GM18519 (cell line): ENCODE results near the gene MGA.

Experiments used
- ATAC-seq: cut with Tn5 transposase; IDR thresholded peaks from one replicate; pipeline ENCODE4 v1.9.1; 2021; ENCODE audit warnings: mild to moderate bottlenecking, moderate library complexity; ENCODE audit not compliant: unreplicated experiment, low FRiP score

Gene MGA

GRCh38 chr15:41660235-41661077, at the start of gene MGA:
MGA (plus strand) TSS chr15:41660405.
- peak; percentile 50 for ATAC-seq

DNA sequence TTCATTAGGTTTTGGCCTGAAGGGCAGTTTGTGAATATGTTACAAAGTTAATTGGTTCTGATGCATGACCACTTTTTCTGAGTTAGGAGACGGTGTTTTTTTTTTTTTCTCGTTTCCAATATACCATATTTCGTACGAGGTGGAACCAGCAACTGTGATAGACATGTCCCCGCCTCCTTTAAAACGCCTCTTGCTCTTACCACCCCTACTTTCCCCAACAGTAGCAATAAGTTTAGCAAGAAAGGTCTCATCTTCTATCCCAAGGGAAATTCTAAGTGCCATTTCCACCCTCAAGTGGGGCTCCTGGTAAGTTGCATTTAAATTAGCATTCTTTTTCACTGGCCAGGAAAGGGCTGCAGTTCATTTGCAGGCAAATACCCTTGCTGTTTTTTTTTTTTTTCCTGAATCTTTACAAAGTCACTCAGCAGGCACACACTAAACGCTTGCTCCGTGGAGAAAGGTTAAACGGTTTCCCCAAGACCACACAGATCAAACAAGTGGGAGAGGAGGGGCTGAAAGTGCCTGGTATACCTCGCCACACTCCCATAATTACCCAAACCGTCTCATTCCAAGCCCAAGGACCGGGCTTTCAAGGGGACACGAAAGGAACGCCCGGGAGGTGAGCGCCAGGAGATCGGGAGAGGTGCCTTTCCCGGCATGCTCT, 39.5 kb upstream of the MGA start:
- ATAC-seq, result no peak

- ATAC-seq, result no peak
Observed at GRCh38 chr15:41621200-41622193, 38.7 kb upstream of the MGA start.

GRCh38 chr15:41622901-41623300, 37.3 kb upstream of the MGA start:
- no peak for ATAC-seq

- no peak for ATAC-seq
Observed at GRCh38 chr15:41627203-41627602, 33.0 kb upstream of the MGA start.

DNA sequence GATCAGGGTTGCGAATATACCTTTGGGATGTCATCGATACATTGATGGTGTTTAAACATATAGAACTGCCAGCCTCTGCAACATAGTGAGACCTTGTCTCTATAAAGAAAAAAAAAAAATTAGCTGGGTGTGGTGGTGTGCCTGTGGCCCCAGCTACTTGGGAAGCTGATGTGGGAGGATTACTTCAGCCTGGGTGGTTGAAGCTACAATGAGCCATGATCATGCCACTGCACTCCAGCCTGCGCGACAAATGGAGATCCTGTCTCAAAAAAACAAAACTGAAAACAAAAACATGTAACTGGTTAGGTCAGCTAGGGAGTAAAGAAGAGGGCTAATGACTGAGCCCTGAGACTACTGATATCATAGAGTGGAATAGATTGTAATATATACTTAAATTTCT, 30.7 kb upstream of the MGA start:
- no peak for ATAC-seq

- ATAC-seq, result no peak
Observed at GRCh38 chr15:41629883-41630282, 30.3 kb upstream of the MGA start.

DNA sequence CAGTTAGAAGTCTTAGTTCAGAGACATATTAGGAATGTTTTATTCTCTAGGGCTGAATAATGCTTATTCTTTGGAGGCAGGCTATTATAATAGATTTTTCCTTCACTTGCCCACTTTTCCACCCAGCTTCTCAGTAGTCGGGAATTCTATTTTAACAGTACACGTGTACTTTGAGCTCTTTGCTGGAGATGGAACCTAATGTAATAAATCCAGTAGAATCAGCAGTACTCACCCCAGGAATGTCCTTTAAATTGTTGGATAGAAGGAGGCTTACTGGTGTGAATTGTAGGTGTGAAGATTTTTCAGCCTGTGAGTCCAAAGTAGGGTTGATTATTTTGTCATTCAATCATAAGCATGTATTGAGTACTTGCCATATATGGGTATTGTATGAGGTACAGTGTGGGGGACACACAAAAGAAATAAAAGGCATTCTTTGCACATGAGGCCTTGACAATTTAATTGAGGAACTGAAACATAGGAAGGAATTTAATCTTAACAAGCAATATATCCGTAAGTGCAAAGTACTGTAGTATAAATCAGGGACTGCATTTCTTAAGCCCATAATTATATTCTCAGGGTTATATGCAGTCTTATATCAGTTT, 29.5 kb upstream of the MGA start:
- no peak for ATAC-seq

DNA sequence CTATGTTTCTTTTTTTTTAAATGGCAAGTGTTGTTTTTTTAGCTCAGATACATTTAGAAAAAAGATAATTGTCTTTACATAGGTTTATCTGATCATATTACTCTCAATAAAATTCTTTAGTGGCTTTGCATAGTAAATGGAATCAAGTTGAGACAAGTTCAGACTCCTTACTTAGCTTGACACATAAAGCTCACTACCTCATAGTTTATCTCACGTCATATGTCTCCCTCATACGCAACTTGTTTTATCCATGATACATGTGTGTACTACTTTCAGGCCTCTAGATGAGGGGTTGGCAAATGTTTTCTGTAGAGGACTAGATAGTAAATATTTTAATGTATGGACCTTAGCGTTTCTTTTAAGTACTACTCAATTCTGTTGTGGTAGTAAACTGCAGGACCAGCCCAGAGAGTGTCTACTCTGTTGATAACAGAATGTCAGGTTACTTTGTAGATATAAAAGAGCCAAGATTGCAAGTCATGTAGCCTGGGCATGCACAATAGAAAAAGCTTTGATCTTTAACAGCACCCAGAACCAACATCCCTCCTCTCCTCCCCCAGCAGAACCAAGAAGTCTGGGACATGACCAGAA, 28.2 kb upstream of the MGA start:
- no peak for ATAC-seq

DNA sequence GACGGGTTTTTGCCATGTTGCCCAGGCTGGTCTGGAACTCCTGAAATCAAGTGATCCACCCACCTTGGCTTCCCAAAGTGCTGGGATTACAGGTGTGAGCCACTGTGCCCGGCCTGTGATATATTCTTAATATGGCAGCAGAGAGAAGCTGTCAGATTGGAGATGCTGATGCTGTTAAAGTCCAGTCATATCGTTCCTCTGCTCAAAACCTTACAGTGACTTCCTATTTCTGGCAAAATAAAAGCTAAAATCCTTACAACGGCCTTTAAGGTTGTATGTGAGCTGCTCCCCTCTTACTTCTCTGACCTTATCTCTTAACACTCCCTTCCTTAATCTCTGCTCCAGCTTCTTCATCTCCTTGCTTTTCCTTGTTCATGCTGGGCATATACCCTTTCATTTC, 26.6 kb upstream of the MGA start:
- no peak for ATAC-seq

DNA sequence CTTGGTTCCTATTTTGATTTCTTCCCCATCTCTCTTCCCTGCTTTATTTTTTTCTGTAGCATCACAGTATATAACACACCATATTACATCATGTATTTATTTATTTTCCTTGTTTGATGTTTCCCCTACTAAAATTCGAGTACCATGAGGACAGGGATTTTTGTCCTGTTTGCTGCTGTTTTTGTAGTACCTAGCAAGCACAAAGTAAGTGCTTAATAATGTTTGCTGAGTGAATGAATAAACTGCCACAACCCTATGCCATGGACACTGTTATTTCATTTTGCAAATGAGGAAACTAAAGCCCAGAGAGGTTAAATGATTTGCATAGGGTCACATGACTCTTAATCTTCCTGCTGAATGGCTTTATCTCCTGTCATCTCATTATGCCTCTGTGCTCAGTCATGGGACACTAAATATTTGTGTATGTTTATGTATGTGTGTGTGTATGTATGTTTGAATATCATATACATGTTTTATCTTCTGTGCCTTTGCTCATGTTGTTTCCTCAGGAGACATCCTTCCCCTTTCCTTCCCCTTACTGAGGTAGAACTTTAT, 26.1 kb upstream of the MGA start:
- ATAC-seq, result no peak

GRCh38 chr15:41637086-41637485, 23.1 kb upstream of the MGA start:
- no peak for ATAC-seq

- ATAC-seq, result no peak
Observed at GRCh38 chr15:41640985-41641384, 19.2 kb upstream of the MGA start.

- no peak for ATAC-seq
Observed at GRCh38 chr15:41647262-41647661, 12.9 kb upstream of the MGA start.

GRCh38 chr15:41648097-41648496, 12.1 kb upstream of the MGA start:
- ATAC-seq, result no peak

DNA sequence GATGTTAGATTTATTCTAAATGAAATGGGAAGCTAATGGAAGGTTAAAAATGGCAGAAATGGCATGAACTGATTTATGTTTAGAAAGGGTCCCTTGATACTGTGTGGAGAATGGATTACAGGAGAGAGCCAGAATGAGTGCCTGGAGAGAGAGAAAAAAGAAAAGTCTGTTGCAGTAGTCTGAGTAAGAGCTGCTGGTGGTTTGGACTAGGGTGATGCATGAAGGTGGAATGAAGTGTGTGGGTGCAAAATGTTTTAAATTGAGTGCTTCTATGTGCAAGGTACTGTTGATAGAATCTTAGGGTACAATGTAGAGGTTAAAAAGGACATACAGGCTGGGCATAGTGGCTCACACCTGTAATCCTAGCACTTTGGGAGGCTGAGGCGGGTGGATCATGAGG, 11.4 kb upstream of the MGA start:
- ATAC-seq, result no peak

- ATAC-seq, result no peak
Observed at GRCh38 chr15:41650806-41651205, 9.4 kb upstream of the MGA start.

GRCh38 chr15:41651373-41651772, 8.8 kb upstream of the MGA start:
- no peak for ATAC-seq

- no peak for ATAC-seq
Observed at GRCh38 chr15:41653760-41654159, 6.4 kb upstream of the MGA start.

GRCh38 chr15:41655716-41656115, 4.5 kb upstream of the MGA start:
- no peak for ATAC-seq
